ENCODE data around the gene ATP2A1.
"Not testable (repeated sequence)": the region's sequence is repeated elsewhere in the genome, so short reads cannot be mapped to it uniquely, and the experiment has no call there.

Gene ATP2A1

DNA sequence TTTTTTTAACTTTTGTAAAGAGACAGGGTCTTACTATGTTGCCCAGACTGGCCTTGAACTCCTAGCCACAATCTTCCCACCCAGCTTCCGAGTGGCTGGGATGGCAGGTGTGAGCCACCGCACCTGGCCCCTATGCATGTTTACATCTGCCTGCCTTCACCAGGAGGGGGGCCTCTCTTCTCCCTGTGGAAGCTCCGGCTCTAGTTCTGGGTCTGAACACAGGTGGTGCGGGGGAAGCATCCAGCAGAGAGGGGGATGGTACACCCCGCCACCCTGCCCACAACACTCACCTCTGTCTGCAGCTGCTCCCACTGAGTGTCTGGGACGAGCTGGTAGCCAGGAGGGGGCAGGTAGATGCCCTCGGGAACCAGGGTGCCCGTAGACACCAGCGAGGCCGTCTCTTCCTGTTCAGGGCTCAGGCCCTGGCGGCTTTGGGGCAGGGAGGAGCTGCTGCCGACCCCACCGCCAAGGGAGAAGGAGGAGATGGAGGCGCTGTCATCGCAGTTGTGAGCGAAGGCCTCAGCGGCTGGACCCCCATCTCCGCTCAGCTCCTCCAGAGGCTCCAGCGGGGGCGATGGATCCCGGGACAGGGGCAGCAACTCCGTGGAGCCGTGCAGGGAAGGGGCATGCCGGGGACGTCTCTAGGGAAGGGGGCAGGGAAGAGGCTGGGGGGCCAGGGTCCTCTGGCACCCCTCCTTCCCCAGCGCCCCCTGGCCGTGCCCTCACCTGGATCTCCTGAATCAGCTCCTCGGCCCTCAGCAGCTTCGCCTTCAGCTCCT is 35.8 kb downstream of the ATP2A1 start:
- no peak for DNase-seq

DNA sequence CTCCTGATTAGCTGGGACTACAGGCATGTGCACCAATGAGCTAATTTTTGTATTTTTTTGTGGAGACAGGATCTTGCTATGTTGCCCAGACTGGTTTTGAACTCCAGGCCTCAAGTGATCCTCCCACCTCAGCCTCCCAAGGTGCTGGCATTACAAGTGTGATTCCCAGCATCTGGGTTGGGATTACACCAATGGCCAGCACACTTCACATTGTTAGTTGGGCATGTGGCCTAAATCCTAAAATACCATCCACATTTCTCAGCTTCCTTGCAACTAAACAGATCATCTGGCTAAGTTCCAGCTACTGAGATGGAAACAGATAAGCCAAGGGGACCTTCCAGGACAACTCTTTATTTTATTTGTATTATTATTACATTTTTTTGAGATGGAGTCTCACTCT is 36.9 kb downstream of the ATP2A1 start:
- DNase-seq: no peak

GRCh38 chr16:28917095-28917494 is 38.8 kb downstream of the ATP2A1 start:
- no peak for DNase-seq

- no peak for DNase-seq
Measured at GRCh38 chr16:28918698-28919097, 40.4 kb downstream of the ATP2A1 start.

GRCh38 chr16:28923231-28923587 is 44.9 kb downstream of the ATP2A1 start:
- DNase-seq: no peak

GRCh38 chr16:28923652-28924398 is 45.5 kb downstream of the ATP2A1 start:
- DNase-seq: no peak

DNA sequence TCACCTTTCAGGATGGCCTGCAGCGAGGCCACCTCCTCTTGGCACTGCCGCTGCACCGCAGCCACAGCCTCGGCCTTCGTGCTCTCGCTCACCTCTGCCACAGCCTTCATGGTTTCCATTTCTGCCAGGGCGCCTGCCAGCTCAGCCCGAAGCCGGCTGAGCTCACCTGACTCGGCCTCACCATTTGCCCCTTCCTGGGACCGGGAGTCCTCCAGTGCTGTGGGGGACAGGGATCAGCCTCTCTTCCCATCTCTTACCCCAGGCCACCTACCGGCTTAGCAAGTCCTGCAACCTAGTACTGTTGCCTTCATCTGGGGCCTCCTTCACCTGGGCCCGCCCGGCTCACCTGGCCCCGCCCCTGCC is 46.1 kb downstream of the ATP2A1 start:
- no peak for DNase-seq

- DNase-seq: peak; percentile 92
Measured at GRCh38 chr16:28924762-28925385, 46.6 kb downstream of the ATP2A1 start, which contains the start of gene RABEP2. TSS of gene RABEP2 (minus strand) at chr16:28925238. CDS start at chr16:28925163, 75 bp downstream.

- DNase-seq: peak; percentile 80
Measured at GRCh38 chr16:28925386-28926228, 47.3 kb downstream of the ATP2A1 start.

- DNase-seq: not testable (repeated sequence)
Measured at GRCh38 chr16:28926284-28926683, 48.0 kb downstream of the ATP2A1 start.

- no peak for DNase-seq
Measured at GRCh38 chr16:28927815-28928214, 49.5 kb downstream of the ATP2A1 start.

DNA sequence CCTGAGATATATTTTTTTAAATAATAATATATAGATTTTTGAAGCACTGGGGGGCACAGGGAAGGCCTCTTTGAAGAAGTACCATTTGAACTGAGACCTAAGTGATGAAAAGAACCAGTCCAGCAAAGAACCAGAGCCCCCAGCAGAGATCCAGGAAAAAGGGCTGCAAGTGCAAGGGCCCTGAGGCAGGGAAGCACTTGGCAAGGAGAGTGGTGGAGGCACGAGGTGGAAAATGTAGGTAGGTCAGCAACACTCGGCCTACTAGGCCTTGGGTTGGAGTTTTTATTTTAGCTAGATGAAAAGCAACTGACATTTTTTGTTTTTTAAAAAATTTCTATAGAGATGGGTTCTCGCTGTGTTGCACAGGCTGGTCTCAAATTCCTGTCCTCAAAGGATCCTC is 51.9 kb downstream of the ATP2A1 start:
- no peak for DNase-seq

DNA sequence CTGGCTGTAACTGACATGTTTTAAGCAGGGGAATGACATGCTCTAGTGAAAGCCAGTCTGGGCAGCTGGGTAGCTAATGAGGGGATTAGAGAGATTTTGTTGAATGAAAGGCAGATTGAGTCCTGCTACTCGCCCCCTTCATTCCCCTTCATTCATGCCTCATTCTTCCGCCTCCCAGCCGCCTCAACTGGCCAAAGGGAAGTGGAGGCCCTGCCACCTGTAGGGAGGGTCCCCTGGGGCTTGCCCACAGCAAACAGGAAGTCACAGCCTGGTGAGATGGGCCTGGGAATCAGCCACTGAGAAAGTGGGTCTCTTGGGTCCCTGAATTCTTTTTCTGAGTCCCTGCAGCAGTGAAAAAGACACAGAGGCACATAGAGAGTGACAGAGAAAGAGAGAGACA is 52.4 kb downstream of the ATP2A1 start:
- no peak for DNase-seq

GRCh38 chr16:28931801-28932225 is 53.5 kb downstream of the ATP2A1 start, which contains the start of gene CD19:
TSS of gene CD19 (plus strand) at chr16:28931971. CDS start at chr16:28932001, 30 bp downstream.
- DNase-seq: no peak

GRCh38 chr16:28932339-28933141 is 54.3 kb downstream of the ATP2A1 start:
- DNase-seq: no peak

DNA sequence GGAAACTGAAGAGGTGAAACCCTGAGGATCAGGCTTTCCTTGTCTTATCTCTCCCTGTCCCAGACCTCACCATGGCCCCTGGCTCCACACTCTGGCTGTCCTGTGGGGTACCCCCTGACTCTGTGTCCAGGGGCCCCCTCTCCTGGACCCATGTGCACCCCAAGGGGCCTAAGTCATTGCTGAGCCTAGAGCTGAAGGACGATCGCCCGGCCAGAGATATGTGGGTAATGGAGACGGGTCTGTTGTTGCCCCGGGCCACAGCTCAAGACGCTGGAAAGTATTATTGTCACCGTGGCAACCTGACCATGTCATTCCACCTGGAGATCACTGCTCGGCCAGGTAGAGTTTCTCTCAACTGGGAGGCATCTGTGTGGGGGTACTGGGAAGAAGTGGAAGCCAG is 54.9 kb downstream of the ATP2A1 start:
- no peak for DNase-seq

- DNase-seq: no peak
Measured at GRCh38 chr16:28935346-28935745, 57.1 kb downstream of the ATP2A1 start.

GRCh38 chr16:28935924-28936783 is 57.9 kb downstream of the ATP2A1 start:
- DNase-seq: no peak

DNA sequence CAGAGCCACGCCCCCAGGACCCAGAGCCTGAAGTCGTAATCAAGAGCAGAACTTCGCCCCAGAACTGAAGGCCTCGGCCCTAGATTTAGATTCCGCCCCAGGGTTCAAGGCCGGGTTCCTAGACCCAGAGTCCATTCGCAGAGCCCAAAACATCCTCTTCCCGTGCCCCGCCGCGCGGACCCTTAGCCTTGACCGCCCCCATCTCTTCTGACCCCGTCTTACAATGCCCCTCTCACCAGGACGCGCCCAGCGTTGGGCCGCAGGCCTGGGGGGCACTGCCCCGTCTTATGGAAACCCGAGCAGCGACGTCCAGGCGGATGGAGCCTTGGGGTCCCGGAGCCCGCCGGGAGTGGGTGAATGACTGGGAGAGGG is 58.5 kb downstream of the ATP2A1 start:
- DNase-seq: no peak

DNA sequence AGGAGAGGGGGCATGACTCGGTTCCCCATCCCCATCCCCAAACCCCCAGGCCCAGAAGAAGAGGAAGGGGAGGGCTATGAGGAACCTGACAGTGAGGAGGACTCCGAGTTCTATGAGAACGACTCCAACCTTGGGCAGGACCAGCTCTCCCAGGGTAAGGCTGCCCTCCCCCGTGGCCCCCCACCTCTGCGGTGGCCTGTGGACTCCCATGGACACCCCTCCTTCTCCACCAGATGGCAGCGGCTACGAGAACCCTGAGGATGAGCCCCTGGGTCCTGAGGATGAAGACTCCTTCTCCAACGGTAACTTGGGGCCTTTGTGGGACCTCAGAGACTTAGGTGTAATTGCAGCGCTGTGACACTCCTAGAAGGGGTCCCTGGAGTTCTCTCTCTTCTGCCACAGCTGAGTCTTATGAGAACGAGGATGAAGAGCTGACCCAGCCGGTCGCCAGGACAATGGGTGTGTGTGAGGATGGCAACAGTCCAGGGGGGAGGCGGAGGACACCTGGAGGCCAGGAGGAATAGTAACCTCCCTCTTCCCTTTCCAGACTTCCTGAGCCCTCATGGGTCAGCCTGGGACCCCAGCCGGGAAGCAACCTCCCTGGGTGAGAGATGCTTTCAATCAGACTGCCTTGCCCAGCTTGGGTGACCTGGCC is 59.1 kb downstream of the ATP2A1 start:
- no peak for DNase-seq
